ENCODE data around the gene KCNJ3.

DNA sequence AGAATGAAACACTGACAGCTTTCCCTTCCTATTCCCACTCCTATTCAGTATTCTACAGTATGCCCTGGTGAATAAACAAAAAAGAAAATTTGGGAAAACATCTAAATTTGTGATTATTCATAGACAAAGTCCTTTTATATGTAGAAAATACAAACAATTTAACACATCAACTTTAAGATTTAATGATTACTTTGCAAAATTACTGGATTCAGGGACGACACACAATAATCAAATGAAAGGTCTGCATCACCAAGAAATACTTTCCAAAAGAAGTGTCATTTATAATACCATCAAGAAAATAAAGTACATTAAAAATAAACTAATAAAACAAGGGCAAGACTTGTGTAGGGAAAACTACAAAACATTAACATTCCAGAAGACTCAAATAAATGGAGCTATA, 199.8 kb downstream of the KCNJ3 start:
- TF ChIP-seq POLR2A (IDR thresholded peaks at IDR 0.05; ENCODE audit: low read length) = no peak
- no peak for TF ChIP-seq GATA1 (IDR thresholded peaks at IDR 0.05; ENCODE audit: low read depth, low read length)

All from erythroblast (primary cell).